K562 (cell line): Measurements from ENCODE around the gene RNF31. TPM values are rescaled to one million over a fixed set of nuclear protein-coding genes. Genes with fewer than 3 reads are reported as not detected.

ENCODE experiments used
- ADNP ChIP-seq: fragments of 200-800 bp; sonication (Bioruptor generic); IDR thresholded peaks from 2 replicates; pipeline ENCODE4 v1.6.1; 2016; ENCODE audit warnings: missing genetic modification characterization, missing compliant biosample characterization
- ARID2 ChIP-seq: fragments of 450-650 bp; IDR thresholded peaks from 2 replicates; pipeline ENCODE4 v1.6.1; 2017; ENCODE audit warnings: antibody characterized with exemption, mild to moderate bottlenecking
- CC2D1A ChIP-seq: fragments of 450-650 bp; IDR thresholded peaks from 2 replicates; pipeline ENCODE4 v1.6.1; 2017; ENCODE audit warnings: mild to moderate bottlenecking
- CREB3 ChIP-seq: fragments of 450-650 bp; conservative IDR thresholded peaks from 2 replicates; pipeline ENCODE4 v1.6.1; 2016; ENCODE audit warnings: missing genetic modification characterization, low read depth, mild to moderate bottlenecking, missing compliant biosample characterization, moderate library complexity
- CSDE1 ChIP-seq, 2 experiments: fragments of 450-650 bp; IDR thresholded peaks; 2 replicates each; pipeline ENCODE4 v1.6.1; 2016; ENCODE audit warnings: mild to moderate bottlenecking in 1 of 2
- DIDO1 ChIP-seq: fragments of 450-650 bp; IDR thresholded peaks from 2 replicates; pipeline ENCODE4 v1.6.1; 2016; ENCODE audit warnings: low read depth, missing biosample characterization, missing genetic modification characterization
- ELK1 ChIP-seq: sonication (generic); formaldehyde crosslinking; IDR thresholded peaks from 2 replicates; pipeline ENCODE4 v1.8.1; 2022; ENCODE audit warnings: missing genetic modification reagents
- FOXP4 ChIP-seq: sonication (generic); formaldehyde crosslinking; IDR thresholded peaks from 2 replicates; pipeline ENCODE4 v1.8.0; 2022; ENCODE audit warnings: mild to moderate bottlenecking, missing genetic modification reagents, borderline replicate concordance
- HINFP ChIP-seq: fragments of 450-650 bp; conservative IDR thresholded peaks from 2 replicates; pipeline ENCODE4 v1.6.1; 2016; ENCODE audit warnings: missing genetic modification characterization, low read depth, mild to moderate bottlenecking, control low read depth, missing compliant biosample characterization
- HNRNPK ChIP-seq: fragments of 200-400 bp; formaldehyde crosslinking; IDR thresholded peaks from one replicate; pipeline ENCODE4 v1.6.1; 2018; ENCODE audit warnings: mild to moderate bottlenecking, low read depth, low read length; ENCODE audit not compliant: poor library complexity, severe bottlenecking
- MCM7 ChIP-seq, 2 experiments: fragments of 450-650 bp; IDR thresholded peaks; 2 replicates each; pipeline ENCODE4 v1.6.1; 2016 to 2018
- MTA3 ChIP-seq: fragments of 450-650 bp; formaldehyde crosslinking; IDR thresholded peaks from 2 replicates; pipeline ENCODE4 v1.6.1; 2017; ENCODE audit warnings: mild to moderate bottlenecking, borderline replicate concordance
- NUFIP1 ChIP-seq: fragments of 450-650 bp; IDR thresholded peaks from 2 replicates; pipeline ENCODE4 v1.6.1; 2018; ENCODE audit not compliant: partially characterized antibody
- SIN3A ChIP-seq, 2 experiments: fragments of 150-350 bp in 1 of 2; IDR thresholded peaks; 2 replicates each; pipeline ENCODE4 v1.6.1; 2011 to 2016; ENCODE audit warnings: borderline replicate concordance in 2 of 2, low read depth in 2 of 2, low read length in 2 of 2, mild to moderate bottlenecking in 2 of 2, moderate library complexity in 2 of 2; ENCODE audit not compliant: control insufficient read depth in 1 of 2
- SRSF9 ChIP-seq: fragments of 200-400 bp; formaldehyde crosslinking; IDR thresholded peaks from 2 replicates; pipeline ENCODE4 v1.6.1; 2017; ENCODE audit warnings: low read depth, low read length, borderline replicate concordance
- THRB ChIP-seq: fragments of 450-650 bp; formaldehyde crosslinking; conservative IDR thresholded peaks from 2 replicates; pipeline ENCODE4 v1.4.0; 2022; ENCODE audit warnings: mild to moderate bottlenecking, missing genetic modification characterization
- TRIM24 ChIP-seq, 2 experiments: fragments of 450-650 bp; IDR thresholded peaks; 2 replicates each; pipeline ENCODE4 v1.6.1; 2016
- U2AF2 ChIP-seq: fragments of 200-400 bp; formaldehyde crosslinking; optimal IDR thresholded peaks from 2 replicates; pipeline ENCODE3; 2017; ENCODE audit warnings: low read depth, mild to moderate bottlenecking, low read length
- USF2 ChIP-seq: sonication (generic); formaldehyde crosslinking; IDR thresholded peaks from 2 replicates; pipeline ENCODE4 v1.5.0; 2020; ENCODE audit warnings: missing genetic modification reagents
- ZNF551 ChIP-seq: fragments of 250-450 bp; sonication (Bioruptor Pico); IDR thresholded peaks from 2 replicates; pipeline ENCODE4 v1.5.0; 2021; ENCODE audit warnings: mild to moderate bottlenecking, moderate library complexity
- polyA plus RNA-seq, 8 experiments: library from polyadenylated mRNA; depleted of rRNA in 4 of 8; stranded (reverse) in 5 of 8; unstranded in 3 of 8; fragments of >200 nt; fragmentation: Nextera tagmentation in 2 of 8; fragmentation: Illumina TruSeq in 1 of 8; extraction: Ambion mirVana in 2 of 8; extraction: Trizol in 1 of 8; gene quantifications; 2 replicates each; pipeline versions ENCODE4 v1.2.1 to v1.2.3, GENCODE V29; 2011 to 2014; ENCODE audit warnings: inconsistent platforms in 1 of 8, missing spikeins in 1 of 8
- total RNA-seq, 7 experiments: library from RNA; depleted of rRNA in 6 of 7; stranded (reverse); fragments of >200 nt in 6 of 7; fragmentation: Illumina TruSeq in 2 of 7; extraction: Trizol in 2 of 7; gene quantifications; 2 replicates each; pipeline versions ENCODE4 v1.2.1 to v1.2.3, GENCODE V29; 2011 to 2021; ENCODE audit warnings: low replicate concordance in 1 of 7

Gene RNF31
- total and polyA plus RNA-seq, 9 of the 15 experiments (the other 6 are each of a cell fraction or from before 2014, with no cell fraction given), result 3.1 to 47.6 (median 19.1) TPM

- TF ChIP-seq CC2D1A, result no peak
- TF ChIP-seq HNRNPK, result no peak
- peak; percentile 74 for TF ChIP-seq NUFIP1
- no peak for TF ChIP-seq ARID2
- TF ChIP-seq MCM7 (IDR thresholded peaks at IDR 0.05), result no peak
- no peak for TF ChIP-seq THRB (CRISPR knock-in tag)
- no peak for TF ChIP-seq ADNP (tag)
- TF ChIP-seq ELK1 (CRISPR knock-in tag), result no peak
- TF ChIP-seq TRIM24 (IDR thresholded peaks at IDR 0.05), result peak in 1 of 2 experiments; percentile 99; a peak in 2 of 4 replicates
- TF ChIP-seq SIN3A (IDR thresholded peaks at IDR 0.05; ENCODE audit: borderline replicate concordance in 2 of 2, control insufficient read depth in 1 of 2, low read depth in 2 of 2, low read length in 2 of 2), result peak; percentile 99 to 100
- TF ChIP-seq CSDE1 (IDR thresholded peaks at IDR 0.05), result peak in 1 of 2 experiments; percentile 80; a peak in 2 of 4 replicates
- TF ChIP-seq MTA3, result no peak
- TF ChIP-seq DIDO1 (tag), result peak; percentile 78; the same call in 1 of the 2 replicates
- no peak for TF ChIP-seq HINFP (tag)
- no peak for TF ChIP-seq CREB3 (tag)
- TF ChIP-seq FOXP4 (CRISPR knock-in tag), result no peak
- TF ChIP-seq USF2 (CRISPR knock-in tag), result peak; percentile 71
- no peak for TF ChIP-seq ZNF551 (CRISPR knock-in tag)
- TF ChIP-seq U2AF2, result no peak
- TF ChIP-seq SRSF9, result no peak
These were observed 41.2 kb downstream of the RNF31 start, which contains the start of gene IPO4 (continued) for GRCh38 chr14:24188251-24189058.
